Islet of Langerhans (tissue), 1 donor: ENCODE results near the gene SBNO2.

Source experiments
- FAIRE-seq: peaks from one replicate; lab custom pipeline; 2011; peaks lifted over from hg19 to GRCh38; lab: Jason Lieb, UNC

Gene SBNO2

DNA sequence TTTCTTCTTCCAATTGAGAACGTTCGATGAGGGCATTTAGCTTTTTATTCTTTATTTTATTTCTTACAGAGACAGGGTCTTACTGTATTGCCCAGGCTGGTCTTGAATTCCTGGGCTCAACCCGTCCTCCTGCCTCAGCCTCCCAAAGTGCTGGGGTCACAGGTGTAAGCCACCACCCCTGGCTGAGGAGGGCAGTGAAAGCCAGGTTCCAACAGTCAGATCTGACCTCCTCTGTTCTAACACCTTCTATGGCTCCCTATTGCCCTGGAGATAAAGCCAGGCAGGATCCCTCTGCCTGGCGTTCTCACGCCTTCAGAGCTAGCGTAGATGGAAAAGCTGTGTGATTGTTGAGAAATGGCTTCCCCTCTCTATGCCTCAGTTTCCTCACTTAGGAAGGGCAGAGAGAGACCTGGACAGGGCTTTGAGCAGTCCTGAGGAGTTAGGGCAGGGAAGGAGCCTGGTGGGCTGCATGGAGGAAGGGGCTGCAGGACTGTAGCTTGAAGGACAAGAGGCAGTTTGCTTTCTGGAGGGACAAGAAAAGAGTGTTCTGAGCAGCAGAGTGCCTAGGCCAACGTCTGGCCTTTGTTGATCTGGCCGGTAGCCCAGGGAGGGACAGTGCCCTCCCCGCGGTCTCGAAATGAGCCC, 101.6 kb downstream of the SBNO2 start:
- no peak for FAIRE-seq

DNA sequence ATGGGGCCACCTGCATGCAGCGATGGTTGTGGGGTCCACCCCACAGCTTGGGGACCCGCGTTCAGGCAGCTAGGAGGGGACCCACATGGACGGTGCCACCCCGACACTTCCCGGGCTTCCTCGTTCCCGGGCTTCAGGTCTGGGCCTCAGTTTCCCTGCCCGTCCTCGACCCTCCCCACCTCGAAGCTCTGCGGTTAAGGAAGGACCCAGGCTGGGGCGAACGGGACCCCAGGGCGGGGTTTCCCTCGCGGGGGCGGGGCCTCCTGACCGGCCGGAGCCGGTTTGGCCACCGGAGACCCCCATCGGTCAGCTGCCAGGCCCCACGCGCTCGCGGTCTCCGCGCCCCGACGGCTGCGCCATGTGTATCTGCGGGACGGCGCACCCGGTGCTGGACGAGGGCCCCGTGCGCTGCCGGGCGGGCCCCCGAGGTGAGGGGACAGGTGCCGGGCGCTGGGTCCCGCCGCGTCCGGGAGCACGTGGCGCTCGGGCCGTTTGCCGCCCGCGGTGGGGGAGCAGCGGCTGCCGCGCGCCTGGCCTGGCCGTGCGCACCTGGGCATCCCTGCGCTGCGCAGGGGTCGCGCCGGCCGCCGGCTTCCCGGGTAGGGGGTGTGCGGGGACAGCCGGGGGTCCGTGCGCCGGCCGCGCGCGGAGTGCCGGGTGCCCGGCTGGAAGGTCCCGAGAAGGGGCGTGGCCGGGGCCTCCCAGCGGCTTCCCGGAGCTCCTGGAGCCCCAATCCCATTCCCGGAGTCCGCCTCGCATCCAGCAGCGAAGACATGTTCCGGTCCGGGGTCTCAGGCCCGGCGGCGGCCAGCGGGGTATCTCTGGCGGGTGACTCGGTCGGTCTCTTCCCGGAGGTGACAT, 102.9 kb downstream of the SBNO2 start:
- no peak for FAIRE-seq

DNA sequence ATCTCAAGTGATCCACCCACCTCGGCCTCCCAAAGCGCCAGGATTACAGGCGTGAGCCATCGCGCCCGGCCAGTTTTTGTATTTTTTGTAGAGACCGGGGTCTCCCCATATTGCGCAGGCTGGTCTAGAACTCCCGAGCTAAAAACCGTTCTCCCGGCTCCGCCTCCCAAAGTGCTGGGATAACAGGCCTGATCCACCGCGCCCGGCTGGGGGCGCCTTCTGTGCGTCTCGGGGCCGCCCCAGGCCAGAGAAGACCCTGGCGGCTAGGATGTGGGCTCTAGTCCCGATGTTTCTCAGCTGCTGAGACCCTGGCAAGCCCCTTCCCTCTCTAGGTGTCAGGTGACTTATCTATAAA, 103.5 kb downstream of the SBNO2 start:
- no peak for FAIRE-seq

DNA sequence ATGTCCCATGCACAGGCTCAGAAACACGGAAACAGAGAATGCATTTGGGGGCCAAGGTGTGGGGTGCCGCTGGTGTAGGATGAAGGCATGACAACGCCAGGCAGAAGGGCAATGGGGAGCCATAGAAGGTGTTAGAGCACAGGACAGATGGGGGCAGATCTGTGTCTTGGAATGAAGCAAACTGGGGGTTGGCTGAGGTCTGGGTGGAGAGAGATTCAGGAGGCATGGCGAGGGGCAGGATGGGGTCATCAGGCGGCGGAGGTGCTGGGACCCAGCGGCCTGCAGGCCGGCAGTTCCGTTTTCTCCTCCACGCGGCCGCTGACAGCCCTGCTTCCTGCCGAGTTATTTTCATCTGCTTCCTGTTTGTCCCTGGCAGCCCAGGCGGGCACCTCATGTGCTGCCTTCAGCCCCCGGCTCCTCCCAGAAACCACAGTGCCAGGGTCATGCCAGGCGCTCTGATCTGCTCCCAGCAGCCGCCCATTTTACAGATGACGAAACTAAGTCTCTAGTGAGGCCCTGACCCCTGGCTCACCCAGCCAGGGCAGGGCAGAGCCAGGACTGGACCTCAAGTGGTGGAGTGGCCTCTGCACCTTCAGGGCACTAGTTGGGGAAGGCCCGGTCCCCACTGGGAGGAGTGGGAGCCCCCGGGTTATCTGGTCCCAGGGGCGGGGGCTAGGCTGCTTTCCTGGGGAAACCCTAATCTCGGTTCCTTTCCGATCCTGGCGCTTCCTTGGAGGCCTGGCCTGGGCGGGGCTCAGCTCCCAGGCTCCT, 104.9 kb downstream of the SBNO2 start:
- no peak for FAIRE-seq

DNA sequence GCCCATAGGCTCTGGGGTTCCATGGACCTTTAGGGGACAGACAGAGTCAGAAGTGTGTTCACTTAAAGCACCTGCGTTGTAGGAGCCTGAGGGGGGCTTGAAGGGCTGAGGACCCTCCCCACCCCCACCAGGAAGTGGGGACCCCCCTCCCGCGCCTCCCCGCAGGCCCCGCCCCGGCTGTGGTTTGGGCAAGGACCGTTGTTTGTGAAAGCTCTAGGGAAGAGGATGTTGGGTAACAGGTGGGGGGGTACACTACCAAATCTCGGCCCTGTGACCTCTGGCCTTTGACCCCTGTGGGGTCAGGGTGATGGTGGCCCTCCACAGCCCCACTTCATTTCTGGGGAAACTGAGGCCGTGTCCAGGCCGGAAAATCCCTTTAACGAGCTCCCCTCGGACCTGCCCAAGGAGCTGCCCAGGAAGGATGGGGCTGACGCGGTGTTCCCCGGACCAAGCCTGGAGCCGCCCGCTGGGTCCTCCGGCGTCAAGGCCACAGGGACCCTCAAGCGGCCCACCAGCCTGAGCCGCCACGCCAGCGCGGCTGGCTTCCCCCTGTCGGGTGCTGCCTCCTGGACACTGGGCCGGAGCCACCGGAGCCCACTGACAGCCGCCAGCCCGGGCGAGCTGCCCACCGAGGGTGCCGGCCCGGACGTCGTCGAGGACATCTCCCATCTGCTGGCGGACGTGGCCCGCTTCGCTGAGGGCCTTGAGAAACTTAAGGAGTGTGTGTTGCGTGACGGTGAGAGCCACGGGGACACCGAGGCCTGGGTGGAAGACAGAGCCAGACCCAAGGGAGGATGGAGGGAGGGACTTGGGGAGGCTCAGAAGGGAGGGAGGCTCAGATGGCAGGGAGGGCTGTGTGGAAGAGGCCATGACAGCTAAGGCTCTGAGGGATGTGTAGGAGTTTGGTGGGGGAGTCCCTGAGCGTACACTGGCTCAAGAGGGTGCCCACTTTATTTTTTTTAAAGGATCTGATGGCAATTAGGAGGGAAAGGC, 105.8 kb downstream of the SBNO2 start:
- no peak for FAIRE-seq

DNA sequence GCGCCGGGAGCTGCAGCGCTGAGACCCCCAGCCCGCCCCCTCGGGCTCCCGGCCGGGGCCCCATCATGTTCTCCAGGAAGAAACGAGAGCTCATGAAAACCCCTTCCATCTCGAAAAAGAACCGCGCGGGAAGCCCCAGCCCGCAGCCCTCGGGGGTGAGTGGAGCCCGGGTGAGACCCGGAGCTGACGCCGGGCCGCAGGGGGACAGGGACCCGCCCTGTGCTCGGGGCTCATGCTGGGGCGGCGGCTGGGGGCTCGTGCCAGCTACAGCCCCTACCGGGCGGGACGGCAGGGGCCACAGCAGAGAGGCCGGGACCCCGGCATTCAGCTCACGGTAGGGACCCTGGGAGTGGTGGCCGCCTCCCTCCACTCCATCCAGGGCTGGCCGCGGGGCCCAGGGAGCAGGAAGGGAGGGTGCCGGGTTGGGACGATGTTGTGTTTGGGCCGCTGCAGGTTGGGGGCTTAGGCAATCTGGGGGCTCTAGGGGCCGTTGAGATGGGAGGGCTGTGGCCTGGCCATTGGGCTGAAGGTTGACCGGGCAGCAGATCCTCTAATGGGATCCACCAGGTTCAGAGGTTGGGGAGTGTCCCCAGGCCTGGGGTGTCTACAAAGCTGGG, 106.6 kb downstream of the SBNO2 start:
- FAIRE-seq, result no peak

DNA sequence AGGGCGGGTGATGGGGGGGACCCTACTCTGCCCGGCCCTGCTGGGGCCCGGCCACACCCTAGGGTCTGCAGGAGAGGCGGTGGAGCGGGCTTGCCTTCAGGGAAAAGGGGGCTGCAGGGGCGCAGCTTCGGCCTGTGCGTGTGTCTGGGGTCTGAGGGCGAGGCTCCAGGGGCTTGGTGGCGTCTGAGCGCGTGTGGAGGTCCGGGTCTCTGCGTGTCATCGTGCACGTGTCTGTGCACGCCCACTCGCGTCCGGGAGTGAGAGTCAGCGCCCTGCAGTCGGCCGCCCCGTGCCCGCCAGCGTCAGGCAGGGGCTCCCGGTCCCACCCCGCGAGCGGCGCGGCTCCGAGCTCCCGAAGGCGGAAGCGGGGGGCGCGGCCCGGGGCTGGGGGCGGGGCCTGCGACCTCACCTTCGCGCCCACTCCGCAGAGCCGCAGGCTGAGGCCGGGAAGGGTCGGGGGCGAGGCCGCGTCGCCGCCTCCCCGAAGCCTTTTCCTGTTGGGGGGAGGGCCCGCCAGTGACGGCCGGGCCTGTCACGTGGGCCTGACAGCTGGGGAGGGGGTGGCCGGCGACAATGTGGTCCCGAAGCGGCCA, 107.2 kb downstream of the SBNO2 start, which contains the start of gene ARHGAP45:
TSS of gene ARHGAP45 (plus strand) at position 420 of the 593 bp plus-strand sequence. CDS start 239 bp downstream, outside the sequence.
- FAIRE-seq, result no peak

DNA sequence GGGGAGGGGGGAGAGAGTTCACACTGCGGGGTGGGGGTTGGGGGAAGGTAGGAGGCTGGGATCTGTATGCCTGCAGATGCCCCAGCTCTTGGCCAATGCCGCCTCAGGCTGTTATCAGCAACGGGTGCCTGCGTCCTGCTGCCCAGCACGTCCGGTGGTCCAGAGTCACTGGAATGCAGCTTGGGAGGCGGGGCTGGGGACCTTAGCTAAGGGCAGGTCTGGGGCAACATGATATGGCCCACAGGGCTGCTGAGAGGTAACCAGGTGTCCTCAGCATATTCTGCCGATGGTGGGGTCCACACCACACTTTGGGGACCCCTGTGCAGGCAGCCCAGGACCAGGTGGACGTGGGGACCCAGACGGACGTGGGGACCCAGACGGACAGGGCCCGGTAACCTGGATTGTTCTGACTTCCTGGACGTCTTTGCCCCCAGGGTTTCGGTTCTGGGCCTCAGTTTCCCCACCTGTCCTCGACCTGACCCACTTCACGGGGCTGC, 107.8 kb downstream of the SBNO2 start:
- no peak for FAIRE-seq

DNA sequence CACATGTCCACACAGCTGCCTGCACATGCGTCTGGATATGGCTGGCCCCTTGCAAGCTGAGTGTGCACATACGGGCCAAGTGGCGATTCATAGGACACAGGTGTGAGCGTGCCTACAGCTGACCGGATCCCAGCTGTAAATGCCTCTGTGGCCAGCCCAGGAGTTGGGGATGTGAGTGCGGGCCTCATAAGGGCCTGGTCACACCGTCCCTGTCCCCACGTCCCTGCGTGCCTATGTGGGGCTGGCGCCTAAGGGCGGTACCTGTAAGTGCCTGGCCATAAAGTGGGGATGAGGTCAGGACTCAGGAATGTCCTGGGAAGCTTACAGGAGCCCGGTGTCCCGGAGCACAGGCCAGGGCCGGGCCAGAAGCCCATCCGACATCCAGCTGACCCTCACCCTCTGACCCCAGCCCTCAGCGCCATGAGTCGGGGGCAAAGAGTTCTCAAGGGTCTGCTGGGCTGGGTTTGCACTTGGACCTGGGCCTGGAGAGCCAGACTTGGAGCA, 108.4 kb downstream of the SBNO2 start:
- no peak for FAIRE-seq

DNA sequence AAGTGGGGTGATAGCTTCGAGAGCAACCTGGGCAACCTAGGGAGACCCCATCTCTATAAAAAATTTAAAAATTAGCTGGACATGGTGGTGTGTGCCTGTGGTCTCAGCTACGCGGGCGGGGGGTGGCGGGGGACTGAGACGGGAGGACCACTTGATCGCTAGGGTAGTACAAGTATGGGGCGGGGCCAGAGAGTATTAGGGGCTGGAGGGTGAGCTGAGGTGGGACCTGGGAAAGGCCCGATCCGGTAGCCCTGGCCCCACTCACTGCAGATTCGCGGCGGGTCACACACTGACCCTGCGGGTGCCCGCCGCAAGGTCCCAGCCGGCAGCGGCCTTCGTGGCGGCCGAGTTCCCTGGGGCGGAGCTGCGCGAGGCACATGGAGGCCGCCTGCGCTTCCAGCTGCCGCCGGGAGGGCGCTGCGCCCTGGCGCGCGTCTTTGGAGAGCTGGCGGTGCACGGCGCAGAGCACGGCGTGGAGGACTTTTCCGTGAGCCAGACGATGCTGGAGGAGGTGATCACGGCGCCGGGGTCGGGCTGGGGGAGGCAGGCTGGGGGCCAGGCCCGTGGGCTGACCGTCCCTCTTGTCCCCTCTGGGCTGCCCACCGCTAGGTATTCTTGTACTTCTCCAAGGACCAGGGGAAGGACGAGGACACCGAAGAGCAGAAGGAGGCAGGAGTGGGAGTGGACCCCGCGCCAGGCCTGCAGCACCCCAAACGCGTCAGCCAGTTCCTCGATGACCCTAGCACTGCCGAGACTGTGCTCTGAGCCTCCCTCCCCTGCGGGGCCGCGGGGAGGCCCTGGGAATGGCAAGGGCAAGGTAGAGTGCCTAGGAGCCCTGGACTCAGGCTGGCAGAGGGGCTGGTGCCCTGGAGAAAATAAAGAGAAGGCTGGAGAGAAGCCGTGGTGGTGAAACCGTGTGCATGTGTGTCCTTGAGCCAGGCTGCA, 109.1 kb downstream of the SBNO2 start:
- no peak for FAIRE-seq

DNA sequence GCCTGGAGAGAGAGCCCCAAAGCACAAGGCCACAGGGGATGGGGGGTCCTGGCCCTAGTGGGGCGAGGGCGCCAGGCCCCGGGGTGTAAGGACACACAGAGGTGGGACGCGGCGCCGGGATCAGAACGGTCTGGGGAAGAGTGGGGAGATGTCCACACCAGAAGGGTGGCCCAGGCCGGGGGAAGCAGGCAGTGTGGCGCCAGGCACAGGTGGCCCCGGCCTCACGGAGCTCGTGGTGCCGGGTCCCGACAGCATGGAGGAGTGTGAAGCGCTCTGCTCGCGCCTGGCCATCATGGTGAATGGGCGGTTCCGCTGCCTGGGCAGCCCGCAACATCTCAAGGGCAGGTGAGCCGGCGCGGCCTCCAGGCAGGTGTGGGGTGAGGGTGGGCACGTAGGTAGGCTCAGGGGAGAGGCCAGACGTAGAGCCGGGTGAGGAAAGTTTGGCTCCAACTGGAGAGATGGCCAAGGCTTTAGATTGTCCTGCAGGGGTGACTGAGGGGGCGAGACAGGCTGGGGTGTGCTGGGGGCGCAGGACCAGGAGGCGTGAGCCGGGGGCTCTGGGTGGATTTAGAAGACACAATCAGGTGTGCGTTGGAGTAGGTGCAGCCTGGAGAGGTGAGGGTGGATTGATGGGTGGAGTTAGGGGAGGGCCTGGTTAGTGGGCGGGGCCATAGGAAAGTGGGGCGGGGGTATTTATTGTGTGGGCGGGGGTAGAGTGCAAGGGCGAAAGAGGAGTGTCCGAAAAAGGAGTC, 110.0 kb downstream of the SBNO2 start:
- no peak for FAIRE-seq

DNA sequence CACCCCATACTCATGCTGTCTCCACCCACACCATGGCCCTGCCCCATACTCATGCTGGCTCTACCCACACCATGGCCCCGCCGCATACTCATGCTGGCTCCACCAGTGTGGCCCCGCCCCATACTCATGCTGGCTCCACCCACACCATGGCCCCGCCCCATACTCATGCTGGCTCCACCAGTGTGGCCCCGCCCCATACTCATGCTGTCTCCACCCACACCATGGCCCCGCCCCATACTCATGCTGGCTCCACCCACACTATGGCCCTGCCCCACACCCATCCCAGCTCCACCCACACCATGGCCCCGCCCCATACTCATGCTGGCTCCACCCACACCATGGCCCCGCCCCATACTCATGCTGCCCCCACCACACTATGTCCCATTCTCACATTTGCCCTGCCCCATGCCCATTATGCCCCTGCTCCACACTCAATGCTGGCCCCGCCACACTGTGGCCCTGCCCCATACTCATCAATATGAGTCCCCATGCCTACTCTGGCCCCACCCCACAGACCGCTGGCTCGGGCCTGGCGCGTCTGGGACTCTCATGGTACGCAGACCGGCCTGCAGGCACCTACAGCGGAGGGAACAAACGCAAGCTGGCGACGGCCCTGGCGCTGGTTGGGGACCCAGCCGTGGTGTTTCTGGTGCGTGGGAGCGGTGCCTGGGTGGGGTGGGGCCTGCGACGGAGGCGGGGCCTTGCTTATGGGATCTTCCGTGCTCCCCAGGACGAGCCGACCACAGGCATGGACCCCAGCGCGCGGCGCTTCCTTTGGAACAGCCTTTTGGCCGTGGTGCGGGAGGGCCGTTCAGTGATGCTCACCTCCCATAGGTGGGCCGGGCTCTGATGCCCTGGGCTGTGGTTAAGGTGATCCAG, 110.8 kb downstream of the SBNO2 start:
- FAIRE-seq, result no peak

DNA sequence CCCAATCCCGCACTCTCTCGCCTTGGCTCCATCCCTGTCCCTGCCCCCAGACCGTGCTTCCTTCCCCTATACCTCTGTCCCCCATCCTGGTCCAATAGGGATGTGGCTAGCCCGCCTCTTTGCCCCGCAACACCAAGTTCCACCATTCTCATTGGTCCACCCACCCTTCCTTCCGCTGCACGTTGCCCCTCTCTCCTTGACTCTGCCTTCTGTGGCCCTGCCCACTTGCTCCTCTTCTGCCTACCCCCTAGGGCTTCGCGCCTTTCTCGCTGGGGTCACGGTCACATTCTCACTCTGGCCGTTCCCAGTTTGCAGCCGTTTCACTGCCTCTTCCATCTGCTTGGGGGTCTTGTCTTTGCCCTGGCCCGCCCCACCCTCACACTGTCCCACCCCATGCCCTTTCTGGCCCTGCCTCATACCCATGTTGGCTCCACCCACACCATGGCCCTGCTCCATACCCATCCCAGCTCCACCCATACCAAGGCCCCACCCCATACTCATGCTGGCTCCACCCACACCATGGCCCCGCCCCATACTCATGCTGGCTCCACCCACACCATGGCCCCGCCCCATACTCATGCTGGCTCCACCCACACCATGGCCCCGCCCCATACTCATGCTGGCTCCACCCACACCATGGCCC, 111.6 kb downstream of the SBNO2 start:
- no peak for FAIRE-seq

DNA sequence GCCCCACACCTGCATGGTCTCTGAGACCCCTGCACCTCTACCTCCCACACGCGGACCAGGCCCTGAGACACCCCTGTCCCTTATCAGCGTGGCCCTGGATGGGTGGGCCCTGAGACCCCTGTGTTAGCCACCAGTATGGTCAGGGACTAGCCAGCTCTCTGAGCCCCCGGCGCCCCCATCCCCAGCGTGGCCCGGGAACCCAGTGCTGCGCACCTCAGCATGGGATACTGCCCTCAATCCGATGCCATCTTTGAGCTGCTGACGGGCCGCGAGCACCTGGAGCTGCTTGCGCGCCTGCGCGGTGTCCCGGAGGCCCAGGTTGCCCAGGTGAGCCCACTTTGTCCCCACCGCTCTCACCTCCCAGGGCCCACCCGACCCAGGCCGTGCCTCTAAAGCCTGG, 112.1 kb downstream of the SBNO2 start:
- no peak for FAIRE-seq

DNA sequence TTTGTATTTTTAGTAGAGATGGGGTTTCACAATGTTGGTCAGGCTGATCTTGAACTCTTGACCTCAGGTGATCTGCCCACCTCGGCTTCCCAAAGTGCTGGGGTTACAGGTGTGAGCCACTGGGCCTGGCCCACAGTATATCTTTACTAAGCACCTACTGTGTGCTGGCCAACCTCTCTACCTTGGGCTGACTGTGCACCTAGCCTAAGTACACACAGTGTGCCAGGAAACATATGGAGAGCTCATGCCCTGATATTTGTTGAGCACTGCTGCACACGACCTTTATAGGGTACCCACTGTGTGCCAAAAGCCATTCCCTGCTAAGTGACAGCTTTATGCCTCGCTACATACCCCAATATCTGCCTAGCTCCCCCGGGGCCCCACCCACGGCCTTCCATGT, 113.4 kb downstream of the SBNO2 start:
- FAIRE-seq, result no peak

DNA sequence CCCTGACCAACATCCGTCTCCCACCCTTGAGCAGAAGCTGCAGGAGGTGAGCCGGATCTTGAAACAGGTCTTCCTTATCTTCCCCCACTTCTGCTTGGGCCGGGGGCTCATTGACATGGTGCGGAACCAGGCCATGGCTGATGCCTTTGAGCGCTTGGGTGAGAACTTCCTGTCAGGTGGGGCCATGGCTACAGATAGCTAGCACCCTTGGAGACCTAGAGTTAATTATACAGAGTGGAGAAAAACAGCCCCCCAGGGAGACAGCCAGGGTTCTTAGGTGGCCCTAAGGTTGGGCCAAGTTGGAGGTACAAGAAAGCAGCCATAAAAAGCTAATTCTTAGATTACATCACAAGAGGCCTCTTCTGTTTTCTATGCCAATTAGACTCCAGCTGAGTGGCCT, 116.0 kb downstream of the SBNO2 start:
- FAIRE-seq, result no peak
